Measurements from ENCODE around the gene UFD1. TPM values are rescaled to one million over a fixed set of nuclear protein-coding genes. Genes with fewer than 3 reads are reported as not detected.

Gene UFD1
- polyA plus RNA-seq, 1 of the 3 experiments (the other 2 are of a cell fraction) = 111 TPM

DNA sequence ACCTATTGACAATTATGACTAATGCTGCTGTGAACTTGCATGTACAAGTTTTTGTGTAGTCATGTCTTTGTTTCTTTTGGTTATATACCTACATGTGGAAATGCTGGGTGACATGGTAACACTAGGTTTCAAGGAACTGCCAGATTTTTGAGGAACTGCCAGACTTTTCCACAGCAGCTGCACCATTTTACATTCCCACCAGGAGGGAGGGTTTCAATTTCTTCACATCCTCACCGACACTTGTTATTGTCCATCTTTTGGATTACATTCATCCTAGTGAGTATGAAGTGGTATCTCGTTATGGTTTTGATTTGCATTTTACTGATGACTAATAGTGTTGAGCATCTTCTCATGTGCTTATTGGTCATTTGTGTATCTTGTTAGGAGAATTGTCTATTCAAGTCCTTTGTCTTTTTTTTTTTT, 31.9 kb upstream of the UFD1 start:
- Histone ChIP-seq H3K36me3 (replicated peaks in 1 of 2; ENCODE audit: control insufficient read depth in 1 of 2, insufficient read depth in 2 of 2, low read length in 1 of 2) (peaks cover 7 to 10% of the 10 kb centered on the region in 2 experiments), H3K27ac (ENCODE audit: low read depth in 2 of 2, low read length in 1 of 2) (no peak overlapping the region), H3K79me2 (ENCODE audit: insufficient read depth) (no peaks in the 10 kb centered on the region), H3K9me2 (no peaks in the 10 kb centered on the region), H3K4me3 (ENCODE audit: low read depth in 2 of 2, low read length in 1 of 2) (no peak overlapping the region), H3K9me3 (peaks cover 5% of the 10 kb centered on the region; the same call in 1 of the 2 replicates), H4K20me1 (ENCODE audit: insufficient read depth) (no peaks in the 10 kb centered on the region), H3K27me3 (ENCODE audit: insufficient read depth) (no peaks in the 10 kb centered on the region), H3K4me1 (ENCODE audit: control insufficient read depth in 1 of 2, insufficient read depth in 2 of 2, low read depth in 1 of 2, low read length in 1 of 2) (no peaks in the 10 kb centered on the region), H2AFZ (ENCODE audit: low read depth) (no peak overlapping the region), H3K4me2 (no peak overlapping the region), H3K9ac (no peak overlapping the region), H3F3A (replicated peaks; ENCODE audit: insufficient read depth) (no peaks in the 10 kb centered on the region)
- TF ChIP-seq TCF12 (IDR thresholded peaks at IDR 0.05) (no peak), GABPA (IDR thresholded peaks at IDR 0.05; ENCODE audit: low read depth) (no peak), TEAD4 (IDR thresholded peaks at IDR 0.05; ENCODE audit: borderline replicate concordance, insufficient read depth) (no peak), MEF2A (IDR thresholded peaks at IDR 0.05; ENCODE audit: borderline replicate concordance, low read depth) (no peak), RCOR1 (IDR thresholded peaks at IDR 0.05; ENCODE audit: low read length) (no peak), MXI1 (IDR thresholded peaks at IDR 0.05; ENCODE audit: low read depth, low read length) (no peak), JUND (IDR thresholded peaks at IDR 0.05) (no peak), POLR2AphosphoS5 (IDR thresholded peaks at IDR 0.05; ENCODE audit: low read depth, low read length) (no peak), TAF1 (IDR thresholded peaks at IDR 0.05; ENCODE audit: borderline replicate concordance, low read depth, low read length) (no peak), RFX5 (IDR thresholded peaks at IDR 0.05; ENCODE audit: low read length) (no peak)
- TF ChIP-seq, protein P1, sequence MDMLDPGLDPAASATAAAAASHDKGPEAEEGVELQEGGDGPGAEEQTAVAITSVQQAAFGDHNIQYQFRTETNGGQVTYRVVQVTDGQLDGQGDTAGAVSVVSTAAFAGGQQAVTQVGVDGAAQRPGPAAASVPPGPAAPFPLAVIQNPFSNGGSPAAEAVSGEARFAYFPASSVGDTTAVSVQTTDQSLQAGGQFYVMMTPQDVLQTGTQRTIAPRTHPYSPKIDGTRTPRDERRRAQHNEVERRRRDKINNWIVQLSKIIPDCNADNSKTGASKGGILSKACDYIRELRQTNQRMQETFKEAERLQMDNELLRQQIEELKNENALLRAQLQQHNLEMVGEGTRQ (IDR thresholded peaks at IDR 0.05; ENCODE audit: borderline replicate concordance, low read depth, low read length) = no peak
- TF ChIP-seq, protein P2, sequence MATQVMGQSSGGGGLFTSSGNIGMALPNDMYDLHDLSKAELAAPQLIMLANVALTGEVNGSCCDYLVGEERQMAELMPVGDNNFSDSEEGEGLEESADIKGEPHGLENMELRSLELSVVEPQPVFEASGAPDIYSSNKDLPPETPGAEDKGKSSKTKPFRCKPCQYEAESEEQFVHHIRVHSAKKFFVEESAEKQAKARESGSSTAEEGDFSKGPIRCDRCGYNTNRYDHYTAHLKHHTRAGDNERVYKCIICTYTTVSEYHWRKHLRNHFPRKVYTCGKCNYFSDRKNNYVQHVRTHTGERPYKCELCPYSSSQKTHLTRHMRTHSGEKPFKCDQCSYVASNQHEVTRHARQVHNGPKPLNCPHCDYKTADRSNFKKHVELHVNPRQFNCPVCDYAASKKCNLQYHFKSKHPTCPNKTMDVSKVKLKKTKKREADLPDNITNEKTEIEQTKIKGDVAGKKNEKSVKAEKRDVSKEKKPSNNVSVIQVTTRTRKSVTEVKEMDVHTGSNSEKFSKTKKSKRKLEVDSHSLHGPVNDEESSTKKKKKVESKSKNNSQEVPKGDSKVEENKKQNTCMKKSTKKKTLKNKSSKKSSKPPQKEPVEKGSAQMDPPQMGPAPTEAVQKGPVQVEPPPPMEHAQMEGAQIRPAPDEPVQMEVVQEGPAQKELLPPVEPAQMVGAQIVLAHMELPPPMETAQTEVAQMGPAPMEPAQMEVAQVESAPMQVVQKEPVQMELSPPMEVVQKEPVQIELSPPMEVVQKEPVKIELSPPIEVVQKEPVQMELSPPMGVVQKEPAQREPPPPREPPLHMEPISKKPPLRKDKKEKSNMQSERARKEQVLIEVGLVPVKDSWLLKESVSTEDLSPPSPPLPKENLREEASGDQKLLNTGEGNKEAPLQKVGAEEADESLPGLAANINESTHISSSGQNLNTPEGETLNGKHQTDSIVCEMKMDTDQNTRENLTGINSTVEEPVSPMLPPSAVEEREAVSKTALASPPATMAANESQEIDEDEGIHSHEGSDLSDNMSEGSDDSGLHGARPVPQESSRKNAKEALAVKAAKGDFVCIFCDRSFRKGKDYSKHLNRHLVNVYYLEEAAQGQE (IDR thresholded peaks at IDR 0.05; ENCODE audit: low read depth, low read length) = no peak
- TF ChIP-seq, protein P3, sequence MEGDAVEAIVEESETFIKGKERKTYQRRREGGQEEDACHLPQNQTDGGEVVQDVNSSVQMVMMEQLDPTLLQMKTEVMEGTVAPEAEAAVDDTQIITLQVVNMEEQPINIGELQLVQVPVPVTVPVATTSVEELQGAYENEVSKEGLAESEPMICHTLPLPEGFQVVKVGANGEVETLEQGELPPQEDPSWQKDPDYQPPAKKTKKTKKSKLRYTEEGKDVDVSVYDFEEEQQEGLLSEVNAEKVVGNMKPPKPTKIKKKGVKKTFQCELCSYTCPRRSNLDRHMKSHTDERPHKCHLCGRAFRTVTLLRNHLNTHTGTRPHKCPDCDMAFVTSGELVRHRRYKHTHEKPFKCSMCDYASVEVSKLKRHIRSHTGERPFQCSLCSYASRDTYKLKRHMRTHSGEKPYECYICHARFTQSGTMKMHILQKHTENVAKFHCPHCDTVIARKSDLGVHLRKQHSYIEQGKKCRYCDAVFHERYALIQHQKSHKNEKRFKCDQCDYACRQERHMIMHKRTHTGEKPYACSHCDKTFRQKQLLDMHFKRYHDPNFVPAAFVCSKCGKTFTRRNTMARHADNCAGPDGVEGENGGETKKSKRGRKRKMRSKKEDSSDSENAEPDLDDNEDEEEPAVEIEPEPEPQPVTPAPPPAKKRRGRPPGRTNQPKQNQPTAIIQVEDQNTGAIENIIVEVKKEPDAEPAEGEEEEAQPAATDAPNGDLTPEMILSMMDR (IDR thresholded peaks at IDR 0.05) = no peak
- ChIA-PET CTCF (no interaction called here), POLR2A (no interaction called here)
- 97% methylated on average over 2 of the region's 2 CpGs for WGBS (ENCODE audit: low lambda C conversion rate)
- no peak for DNase-seq

Measured in SK-N-SH (cell line).